Gastroesophageal sphincter (tissue), 3 donors: ENCODE measurements around the gene SNAP47.

Experiments
- POLR2A ChIP-seq, 2 donors: fragments of 450-650 bp; IDR thresholded peaks; one replicate each; pipeline ENCODE4 v1.6.1; 2017; ENCODE audit warnings: antibody characterized with exemption in 2 of 2, mild to moderate bottlenecking in 2 of 2, moderate library complexity in 1 of 2
- POLR2AphosphoS5 ChIP-seq: sonication (generic); formaldehyde crosslinking; IDR thresholded peaks from one replicate; pipeline ENCODE4 v1.6.1; 2017; ENCODE audit warnings: antibody characterized with exemption
- TF ChIP-seq, protein P1 (sequence below), 4 experiments: fragments of 200-600 bp in 2 of 4; fragments of 450-650 bp in 2 of 4; sonication (generic) in 1 of 4; IDR thresholded peaks; one replicate each; pipeline ENCODE4 v1.5.1; 2017 to 2019; ENCODE audit warnings: antibody characterized with exemption in 4 of 4, mild to moderate bottlenecking in 2 of 4, moderate library complexity in 2 of 4

DNA sequence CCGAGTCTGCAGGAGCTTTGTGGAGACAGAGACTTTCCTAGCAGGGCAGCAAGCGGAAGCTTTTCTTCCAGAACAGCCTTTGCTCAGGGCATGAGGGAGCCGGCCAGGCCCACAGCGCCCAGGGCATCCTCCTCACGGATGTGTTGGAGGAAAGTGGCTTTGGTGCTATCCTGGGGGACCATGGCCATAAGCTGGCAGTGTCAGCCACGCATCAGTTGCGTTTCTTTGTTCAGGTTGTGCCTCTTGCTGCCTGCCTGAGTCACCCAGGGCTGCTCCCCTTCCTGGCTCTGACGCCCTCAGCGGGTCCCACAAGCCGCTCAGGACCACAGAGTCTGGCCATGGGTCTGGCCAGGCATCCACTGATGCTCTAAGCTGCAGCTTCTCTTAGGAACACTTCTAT, 40.6 kb downstream of the SNAP47 start:
- TF ChIP-seq POLR2A (IDR thresholded peaks at IDR 0.05) (no peak), POLR2AphosphoS5 (no peak)
- TF ChIP-seq, protein P1, sequence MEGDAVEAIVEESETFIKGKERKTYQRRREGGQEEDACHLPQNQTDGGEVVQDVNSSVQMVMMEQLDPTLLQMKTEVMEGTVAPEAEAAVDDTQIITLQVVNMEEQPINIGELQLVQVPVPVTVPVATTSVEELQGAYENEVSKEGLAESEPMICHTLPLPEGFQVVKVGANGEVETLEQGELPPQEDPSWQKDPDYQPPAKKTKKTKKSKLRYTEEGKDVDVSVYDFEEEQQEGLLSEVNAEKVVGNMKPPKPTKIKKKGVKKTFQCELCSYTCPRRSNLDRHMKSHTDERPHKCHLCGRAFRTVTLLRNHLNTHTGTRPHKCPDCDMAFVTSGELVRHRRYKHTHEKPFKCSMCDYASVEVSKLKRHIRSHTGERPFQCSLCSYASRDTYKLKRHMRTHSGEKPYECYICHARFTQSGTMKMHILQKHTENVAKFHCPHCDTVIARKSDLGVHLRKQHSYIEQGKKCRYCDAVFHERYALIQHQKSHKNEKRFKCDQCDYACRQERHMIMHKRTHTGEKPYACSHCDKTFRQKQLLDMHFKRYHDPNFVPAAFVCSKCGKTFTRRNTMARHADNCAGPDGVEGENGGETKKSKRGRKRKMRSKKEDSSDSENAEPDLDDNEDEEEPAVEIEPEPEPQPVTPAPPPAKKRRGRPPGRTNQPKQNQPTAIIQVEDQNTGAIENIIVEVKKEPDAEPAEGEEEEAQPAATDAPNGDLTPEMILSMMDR (IDR thresholded peaks at IDR 0.05) = no peak
